HEK293T (cell line): ENCODE results near the gene SUCLG2.

Experiments
- CTCF ChIA-PET: fragments of 350-600 bp; formaldehyde crosslinking; extraction: SDS; loops from one replicate; lab custom pipeline; 2021; ENCODE audit warnings: antibody characterized with exemption, inconsistent platforms; lab: Yijun Ruan, JAX
- POLR2A ChIA-PET: fragments of 350-600 bp; formaldehyde crosslinking; extraction: SDS; loops from one replicate; lab custom pipeline; 2020; ENCODE audit warnings: antibody characterized with exemption, inconsistent platforms; lab: Yijun Ruan, JAX
- DNase-seq: peaks from one replicate; pipeline ENCODE4 v3.0.0; 2012; ENCODE audit warnings: mixed read lengths; ENCODE audit errors: extremely low spot score
- ARNT ChIP-seq: fragments of 450-650 bp; IDR thresholded peaks from 2 replicates; pipeline ENCODE4 v1.6.1; 2017; ENCODE audit warnings: mild to moderate bottlenecking
- BHLHE40 ChIP-seq: fragments of 450-650 bp; IDR thresholded peaks from 2 replicates; pipeline ENCODE4 v1.6.1; 2016; ENCODE audit warnings: mild to moderate bottlenecking, moderate library complexity, borderline replicate concordance
- CTBP1 ChIP-seq: fragments of 450-650 bp; IDR thresholded peaks from 2 replicates; pipeline ENCODE4 v1.6.1; 2016; ENCODE audit warnings: borderline replicate concordance
- ELF4 ChIP-seq: fragments of 450-650 bp; IDR thresholded peaks from 2 replicates; pipeline ENCODE4 v1.6.1; 2017; ENCODE audit warnings: antibody characterized with exemption
- FOXA1 ChIP-seq: fragments of 450-650 bp; IDR thresholded peaks from 2 replicates; pipeline ENCODE4 v1.6.1; 2016; ENCODE audit warnings: mild to moderate bottlenecking
- FOXK2 ChIP-seq: fragments of 450-650 bp; IDR thresholded peaks from 2 replicates; pipeline ENCODE4 v1.6.1; 2016; ENCODE audit warnings: mild to moderate bottlenecking
- FOXM1 ChIP-seq: fragments of 450-650 bp; IDR thresholded peaks from 2 replicates; pipeline ENCODE4 v1.6.1; 2017; ENCODE audit warnings: mild to moderate bottlenecking, borderline replicate concordance
- HDGF ChIP-seq: fragments of 450-650 bp; IDR thresholded peaks from 2 replicates; pipeline ENCODE4 v1.6.1; 2017; ENCODE audit warnings: antibody characterized with exemption, borderline replicate concordance
- L3MBTL2 ChIP-seq: fragments of 450-650 bp; conservative IDR thresholded peaks from 2 replicates; pipeline ENCODE4 v1.6.1; 2016; ENCODE audit warnings: mild to moderate bottlenecking
- LEF1 ChIP-seq: fragments of 450-650 bp; IDR thresholded peaks from 2 replicates; pipeline ENCODE4 v1.6.1; 2017; ENCODE audit warnings: mild to moderate bottlenecking, borderline replicate concordance
- NFRKB ChIP-seq: fragments of 450-650 bp; IDR thresholded peaks from 2 replicates; pipeline ENCODE4 v1.6.1; 2016; ENCODE audit warnings: mild to moderate bottlenecking, moderate library complexity
- SP1 ChIP-seq: fragments of 450-650 bp; IDR thresholded peaks from 2 replicates; pipeline ENCODE4 v1.6.1; 2017
- SUZ12 ChIP-seq: fragments of 450-650 bp; IDR thresholded peaks from 2 replicates; pipeline ENCODE4 v1.6.1; 2016; ENCODE audit warnings: mild to moderate bottlenecking
- TARDBP ChIP-seq: fragments of 450-650 bp; IDR thresholded peaks from 2 replicates; pipeline ENCODE4 v1.6.1; 2016
- ZNF384 ChIP-seq: fragments of 450-650 bp; IDR thresholded peaks from 2 replicates; pipeline ENCODE4 v1.6.1; 2016
- TF ChIP-seq, protein P1 (sequence below): fragments of 450-650 bp; IDR thresholded peaks from 2 replicates; pipeline ENCODE4 v1.6.1; 2016

SUCLG2 gene

DNA sequence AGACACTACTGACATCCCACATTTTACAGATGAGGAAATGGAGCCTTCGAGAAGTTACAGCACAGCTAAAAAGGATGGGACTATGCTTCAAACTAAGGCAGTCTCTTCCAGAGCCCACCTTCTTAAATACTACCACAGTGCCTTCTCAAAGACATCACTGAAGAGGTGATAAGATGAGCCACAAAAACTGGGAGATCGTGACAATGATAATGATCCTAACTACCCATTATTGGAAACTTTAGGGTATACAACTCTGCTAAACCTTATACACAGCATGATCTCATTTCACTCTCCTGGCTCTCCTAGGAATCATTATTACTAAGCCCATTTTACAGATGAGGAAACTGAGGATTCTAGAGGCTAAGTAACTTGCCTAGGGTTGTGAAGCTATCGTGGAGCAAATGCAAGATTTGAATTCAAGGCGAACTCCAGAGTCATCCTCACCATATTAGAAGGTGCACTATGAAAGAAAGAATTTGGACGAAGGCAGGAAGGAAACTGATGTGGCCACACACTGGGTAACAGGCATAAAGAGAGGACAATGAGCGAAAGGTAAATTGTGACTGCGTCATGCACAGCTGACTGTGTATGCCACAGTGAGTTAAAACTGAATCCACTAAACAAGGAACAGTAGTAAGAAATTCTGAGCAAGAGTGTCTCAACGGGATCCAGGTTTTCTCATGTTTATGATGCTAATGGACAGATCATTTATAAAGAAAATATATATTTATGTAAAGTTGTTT is 55.4 kb downstream of the SUCLG2 start:
- ChIA-PET POLR2A (no interaction called here), CTCF (no interaction called here)
- no peak for DNase-seq
- TF ChIP-seq BHLHE40 = no peak
- no peak for TF ChIP-seq SUZ12
- TF ChIP-seq TARDBP = no peak
- no peak for TF ChIP-seq LEF1
- TF ChIP-seq L3MBTL2 = no peak
- no peak for TF ChIP-seq ZNF384
- no peak for TF ChIP-seq FOXA1
- no peak for TF ChIP-seq SP1
- no peak for TF ChIP-seq FOXM1
- TF ChIP-seq CTBP1 = no peak
- TF ChIP-seq FOXK2 = no peak
- TF ChIP-seq ARNT = no peak
- TF ChIP-seq, protein P1, sequence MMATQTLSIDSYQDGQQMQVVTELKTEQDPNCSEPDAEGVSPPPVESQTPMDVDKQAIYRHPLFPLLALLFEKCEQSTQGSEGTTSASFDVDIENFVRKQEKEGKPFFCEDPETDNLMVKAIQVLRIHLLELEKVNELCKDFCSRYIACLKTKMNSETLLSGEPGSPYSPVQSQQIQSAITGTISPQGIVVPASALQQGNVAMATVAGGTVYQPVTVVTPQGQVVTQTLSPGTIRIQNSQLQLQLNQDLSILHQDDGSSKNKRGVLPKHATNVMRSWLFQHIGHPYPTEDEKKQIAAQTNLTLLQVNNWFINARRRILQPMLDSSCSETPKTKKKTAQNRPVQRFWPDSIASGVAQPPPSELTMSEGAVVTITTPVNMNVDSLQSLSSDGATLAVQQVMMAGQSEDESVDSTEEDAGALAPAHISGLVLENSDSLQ = no peak
- no peak for TF ChIP-seq ELF4
- TF ChIP-seq HDGF = no peak
- TF ChIP-seq NFRKB = no peak

DNA sequence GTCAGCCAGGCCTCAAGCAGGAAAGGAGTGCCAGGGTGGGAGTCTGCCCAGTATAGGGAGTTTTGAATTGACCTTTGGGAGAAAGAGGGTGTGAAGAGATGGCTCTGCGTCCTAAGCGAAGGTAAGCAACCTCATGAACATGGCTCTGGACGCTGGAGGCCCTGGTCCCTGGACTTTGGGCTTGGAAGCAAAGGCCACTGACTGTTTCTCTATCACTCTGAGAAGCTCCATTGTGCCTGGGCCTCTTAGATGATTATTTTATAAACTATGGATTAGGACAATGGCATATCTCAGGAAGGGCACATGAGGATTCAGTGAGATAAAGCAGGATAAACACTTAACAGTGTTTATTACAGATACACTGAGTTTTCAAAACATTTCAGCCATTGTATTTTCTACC is 59.0 kb downstream of the SUCLG2 start:
- no peak for DNase-seq
- POLR2A ChIA-PET = no interaction called here
- CTCF ChIA-PET = no interaction called here
- TF ChIP-seq TARDBP = no peak
- no peak for TF ChIP-seq FOXM1
- TF ChIP-seq ELF4 = no peak
- no peak for TF ChIP-seq ARNT
- no peak for TF ChIP-seq CTBP1
- no peak for TF ChIP-seq BHLHE40
- no peak for TF ChIP-seq L3MBTL2
- TF ChIP-seq SUZ12 = no peak
- TF ChIP-seq, protein P1 = no peak
- no peak for TF ChIP-seq SP1
- TF ChIP-seq LEF1 = no peak
- no peak for TF ChIP-seq HDGF
- no peak for TF ChIP-seq FOXK2

DNA sequence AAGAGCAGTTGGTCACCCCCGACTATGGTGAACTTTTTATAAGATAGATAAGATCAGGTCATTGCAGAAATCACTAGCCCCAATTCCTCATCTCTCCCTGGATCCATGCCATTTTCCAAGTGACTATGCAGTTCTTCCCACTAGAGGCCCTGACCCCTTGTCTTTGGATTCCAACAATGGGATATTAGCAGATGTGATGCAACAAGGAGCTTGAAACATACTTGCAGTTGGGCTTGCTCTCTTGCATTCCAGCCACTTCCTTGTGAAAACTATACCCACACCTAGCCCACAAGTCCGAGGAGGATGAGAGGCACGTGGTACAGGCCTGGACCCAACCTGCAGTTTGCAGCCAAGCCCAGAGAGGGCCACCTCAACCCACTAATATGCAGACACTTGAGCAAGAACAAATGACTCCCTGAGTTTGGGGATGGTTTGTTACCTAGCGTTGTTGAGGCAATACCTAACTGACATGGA is 60.6 kb downstream of the SUCLG2 start:
- POLR2A ChIA-PET = no interaction called here
- no peak for TF ChIP-seq HDGF
- TF ChIP-seq NFRKB = no peak
- no peak for TF ChIP-seq FOXM1
- TF ChIP-seq SP1 = no peak
- no peak for TF ChIP-seq FOXA1
- no peak for TF ChIP-seq ELF4
- no peak for TF ChIP-seq SUZ12
- TF ChIP-seq BHLHE40 = no peak
- no peak for TF ChIP-seq L3MBTL2
- TF ChIP-seq TARDBP = no peak
- TF ChIP-seq CTBP1 = no peak
- no peak for TF ChIP-seq ZNF384
- TF ChIP-seq LEF1 = no peak
- no peak for TF ChIP-seq ARNT
- no peak for TF ChIP-seq FOXK2
- TF ChIP-seq, protein P1 = no peak
- CTCF ChIA-PET = no interaction called here
- no peak for DNase-seq

DNA sequence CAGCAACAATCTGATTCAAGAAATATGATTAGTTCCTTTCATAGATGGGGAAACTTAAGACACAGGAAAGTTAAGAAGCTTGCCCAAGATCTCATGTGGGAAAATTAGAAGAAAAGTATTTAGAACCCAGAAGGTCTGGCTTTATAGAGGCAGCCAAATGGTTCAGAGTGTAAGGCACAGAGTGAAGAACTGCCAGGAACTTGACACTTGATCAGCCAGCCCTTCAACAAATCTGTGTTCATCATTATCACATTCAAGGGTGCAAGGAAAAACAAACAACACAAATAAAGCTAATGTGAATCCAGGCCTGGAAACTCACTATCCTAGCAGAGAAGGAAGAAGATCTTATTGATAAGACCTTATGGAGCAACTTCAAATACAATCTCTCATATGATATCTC is 62.4 kb downstream of the SUCLG2 start:
- DNase-seq = no peak
- ChIA-PET POLR2A (no interaction called here), CTCF (no interaction called here)
- TF ChIP-seq FOXM1 = no peak
- TF ChIP-seq, protein P1 = no peak
- no peak for TF ChIP-seq ARNT
- TF ChIP-seq ZNF384 = no peak
- TF ChIP-seq ELF4 = no peak
- TF ChIP-seq TARDBP = no peak
- TF ChIP-seq LEF1 = no peak
- TF ChIP-seq FOXA1 = no peak
- no peak for TF ChIP-seq FOXK2
- TF ChIP-seq L3MBTL2 = no peak

DNA sequence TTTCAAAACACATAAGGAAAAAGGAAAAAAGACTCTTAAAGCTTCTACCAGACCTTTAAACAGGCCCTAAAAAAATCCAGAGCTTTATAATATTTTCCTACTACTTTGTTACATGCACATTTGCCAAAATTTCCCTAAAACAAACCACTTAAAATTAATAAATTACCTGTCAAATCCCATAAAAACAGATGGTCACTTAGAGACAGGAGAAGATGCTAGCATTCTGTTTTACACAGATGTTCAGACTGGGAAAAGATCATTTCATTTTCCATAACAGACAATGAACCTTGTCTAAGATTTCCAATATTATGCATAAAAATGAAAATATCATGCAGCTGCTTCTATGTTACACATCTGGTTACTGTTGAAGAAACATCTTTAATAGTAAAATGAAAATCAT is 66.6 kb downstream of the SUCLG2 start:
- ChIA-PET POLR2A (no interaction called here), CTCF (no interaction called here)
- no peak for TF ChIP-seq TARDBP
- no peak for TF ChIP-seq SP1
- no peak for TF ChIP-seq ZNF384
- no peak for TF ChIP-seq NFRKB
- TF ChIP-seq HDGF = no peak
- TF ChIP-seq FOXK2 = no peak
- no peak for TF ChIP-seq FOXM1
- TF ChIP-seq ELF4 = no peak
- TF ChIP-seq ARNT = no peak
- no peak for TF ChIP-seq CTBP1
- TF ChIP-seq LEF1 = no peak
- TF ChIP-seq L3MBTL2 = no peak
- TF ChIP-seq FOXA1 = no peak
- TF ChIP-seq, protein P1 = no peak
- TF ChIP-seq SUZ12 = no peak
- no peak for TF ChIP-seq BHLHE40
- no peak for DNase-seq
